Measurements from ENCODE around the gene NLGN4Y.
"Not testable (repeated sequence)": the region's sequence is repeated elsewhere in the genome, so short reads cannot be mapped to it uniquely, and the experiment has no call there.

The NLGN4Y gene

DNA sequence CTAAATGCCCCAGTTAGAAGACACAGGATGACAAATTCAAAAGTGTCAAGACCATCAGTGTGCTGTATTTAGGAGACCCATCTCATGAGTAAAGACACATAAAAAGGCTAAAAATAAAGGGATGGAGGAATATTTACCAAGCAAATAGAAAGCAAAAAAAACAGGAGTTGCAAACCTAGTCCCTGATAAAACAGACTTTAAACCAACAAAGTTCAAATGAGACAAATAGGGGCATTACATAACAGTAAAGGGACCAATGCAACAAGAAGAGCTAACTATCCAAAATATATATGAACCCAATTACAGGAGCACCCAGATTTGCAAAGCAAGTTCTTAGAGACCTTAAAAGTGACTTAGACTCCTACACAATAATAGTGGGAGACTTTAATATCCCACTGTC lies 336.1 kb downstream of the NLGN4Y start:
- no peak for DNase-seq

- not testable (repeated sequence) for DNase-seq
Measured at GRCh38 chrY:14861033-14861432, 336.7 kb downstream of the NLGN4Y start.

- no peak for DNase-seq
Measured at GRCh38 chrY:14871971-14872370, 347.6 kb downstream of the NLGN4Y start.

All from stimulated activated CD4-positive, alpha-beta T cell treated with anti-CD3 and anti-CD28 coated beads, Interleukin-2, amount 100 ng/mL, for 48 hours (primary cell).